HG02852 (cell line): ENCODE measurements around the gene GNG10.
A peak's percentile ranks its signal among the peaks of the same experiment; 100 is the strongest.
"Not testable (repeated sequence)": the region's sequence is repeated elsewhere in the genome, so short reads cannot be mapped to it uniquely, and the experiment has no call there.

Experiments
- ATAC-seq: cut with Tn5 transposase; IDR thresholded peaks from one replicate; pipeline ENCODE4 v1.9.1; 2021; ENCODE audit warnings: mild to moderate bottlenecking, moderate library complexity; ENCODE audit not compliant: unreplicated experiment

The GNG10 gene

GRCh38 chr9:111648066-111648465 is 13.3 kb upstream of the GNG10 start:
- no peak for ATAC-seq

- no peak for ATAC-seq
These were observed 12.4 kb upstream of the GNG10 start for GRCh38 chr9:111649016-111649415.

DNA sequence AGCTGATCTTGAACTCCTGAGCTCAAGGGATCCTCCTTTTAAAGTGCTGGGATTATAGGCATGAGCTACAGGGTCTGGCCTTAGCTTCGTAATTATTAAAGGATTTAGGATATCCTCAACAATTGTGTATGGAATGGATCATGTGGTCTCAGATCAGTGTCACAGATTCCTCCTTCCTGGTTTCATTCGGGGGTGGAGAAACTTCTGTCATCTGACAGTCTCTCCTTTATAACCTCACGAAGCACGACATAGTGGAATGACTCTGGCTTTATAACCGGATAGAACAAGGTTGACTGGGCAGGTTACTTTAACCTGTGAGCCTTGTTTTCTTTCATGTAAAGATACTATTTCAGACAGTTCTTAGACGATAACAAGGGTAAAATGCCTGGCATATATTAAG is 4.4 kb upstream of the GNG10 start:
- ATAC-seq = no peak

GRCh38 chr9:111658943-111659342 is 2.5 kb upstream of the GNG10 start:
- no peak for ATAC-seq

DNA sequence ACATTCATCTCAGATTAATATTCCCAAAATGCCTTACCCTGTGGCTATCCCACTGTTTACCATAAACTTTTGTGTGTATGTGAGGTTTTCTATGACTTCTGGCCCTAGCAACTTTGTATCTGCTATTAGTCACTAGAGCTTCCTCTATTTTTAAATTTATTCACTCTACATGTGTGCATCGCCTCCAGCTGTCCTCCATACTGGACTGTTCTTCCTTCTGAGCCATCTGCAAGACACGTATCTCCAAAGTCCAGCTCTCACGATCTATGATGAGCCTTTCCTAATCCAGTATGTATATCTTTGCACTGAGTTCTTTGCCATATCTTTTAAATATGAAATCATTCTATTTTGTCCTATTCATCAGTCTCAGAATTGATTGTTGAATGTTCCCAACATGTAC is 1.7 kb upstream of the GNG10 start:
- ATAC-seq = no peak

GRCh38 chr9:111661802-111662521 is 557 bp downstream of the GNG10 start:
- peak; percentile 36 for ATAC-seq

- no peak for ATAC-seq
These were observed 1.3 kb downstream of the GNG10 start for GRCh38 chr9:111662576-111663300.

GRCh38 chr9:111663301-111663823 is 2.0 kb downstream of the GNG10 start:
- no peak for ATAC-seq

DNA sequence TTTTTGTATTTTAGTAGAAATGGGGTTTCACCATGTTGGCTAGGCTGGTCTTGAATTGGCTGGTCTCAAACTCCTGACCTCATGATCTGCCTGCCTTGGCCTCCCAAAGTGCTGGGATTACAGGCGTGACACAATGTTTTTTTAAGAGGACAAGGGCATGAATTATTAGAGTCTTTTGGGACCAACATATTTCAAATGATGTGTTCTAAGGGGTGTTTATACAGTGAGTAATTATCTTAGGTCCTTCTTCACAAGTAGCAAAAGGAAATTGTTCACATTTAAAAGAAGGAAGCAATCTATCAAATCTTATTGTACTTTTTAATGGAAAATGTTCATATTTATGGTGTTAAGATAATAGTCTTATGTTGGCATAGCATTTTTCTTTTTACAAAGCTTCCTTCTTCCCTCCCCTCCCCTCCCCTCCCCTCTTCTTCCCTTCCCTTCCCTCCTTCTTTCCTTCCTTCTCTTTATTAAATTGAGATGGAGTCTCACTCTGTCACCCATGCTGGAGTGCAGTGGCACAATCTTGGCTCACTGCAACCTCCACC is 6.7 kb downstream of the GNG10 start:
- ATAC-seq = no peak

- ATAC-seq = not testable (repeated sequence)
These were observed 7.2 kb downstream of the GNG10 start for GRCh38 chr9:111668601-111669000.

GRCh38 chr9:111674319-111674718 is 12.9 kb downstream of the GNG10 start:
- no peak for ATAC-seq

GRCh38 chr9:111676116-111676515 is 14.7 kb downstream of the GNG10 start:
- ATAC-seq = no peak

DNA sequence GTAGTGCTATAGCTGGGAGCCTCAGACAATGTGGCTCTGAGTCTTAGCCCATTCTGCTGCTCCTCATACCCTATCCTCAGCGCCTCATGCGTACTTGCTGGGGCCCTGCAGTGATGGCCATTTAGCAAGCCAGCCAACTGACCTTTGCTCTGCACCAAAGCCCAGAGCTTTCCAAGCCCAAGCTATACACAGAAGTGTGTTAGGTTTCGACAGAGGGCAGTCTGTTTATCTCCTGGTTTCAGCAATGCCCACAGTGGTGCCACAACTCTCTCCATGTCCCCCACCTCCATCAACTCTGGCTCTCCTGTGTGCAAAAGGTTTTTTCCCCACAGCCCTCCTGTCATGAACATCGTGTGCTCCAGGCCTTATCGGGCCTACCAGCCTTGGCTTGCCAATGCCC is 16.9 kb downstream of the GNG10 start:
- no peak for ATAC-seq

DNA sequence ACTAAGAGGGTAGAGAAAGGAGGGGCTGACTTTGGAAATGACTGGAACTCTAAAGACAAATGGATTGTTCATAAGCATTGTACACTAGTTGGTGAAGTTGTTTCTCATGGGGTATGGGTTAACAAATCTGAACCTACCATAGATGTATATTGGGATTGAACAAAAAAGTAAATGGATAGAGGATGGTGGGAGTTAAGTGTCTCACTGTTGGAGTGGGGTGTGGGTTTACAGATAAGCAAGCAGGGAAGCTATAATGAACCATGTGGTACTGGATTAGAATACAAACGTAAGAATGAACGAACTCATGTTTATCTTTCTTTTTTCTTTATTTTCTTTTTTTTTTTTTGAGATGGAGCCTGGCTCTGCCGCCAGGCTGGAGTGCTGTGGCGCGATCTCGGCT is 17.8 kb downstream of the GNG10 start:
- ATAC-seq = no peak

- ATAC-seq = no peak
These were observed 22.0 kb downstream of the GNG10 start for GRCh38 chr9:111683392-111683791.

DNA sequence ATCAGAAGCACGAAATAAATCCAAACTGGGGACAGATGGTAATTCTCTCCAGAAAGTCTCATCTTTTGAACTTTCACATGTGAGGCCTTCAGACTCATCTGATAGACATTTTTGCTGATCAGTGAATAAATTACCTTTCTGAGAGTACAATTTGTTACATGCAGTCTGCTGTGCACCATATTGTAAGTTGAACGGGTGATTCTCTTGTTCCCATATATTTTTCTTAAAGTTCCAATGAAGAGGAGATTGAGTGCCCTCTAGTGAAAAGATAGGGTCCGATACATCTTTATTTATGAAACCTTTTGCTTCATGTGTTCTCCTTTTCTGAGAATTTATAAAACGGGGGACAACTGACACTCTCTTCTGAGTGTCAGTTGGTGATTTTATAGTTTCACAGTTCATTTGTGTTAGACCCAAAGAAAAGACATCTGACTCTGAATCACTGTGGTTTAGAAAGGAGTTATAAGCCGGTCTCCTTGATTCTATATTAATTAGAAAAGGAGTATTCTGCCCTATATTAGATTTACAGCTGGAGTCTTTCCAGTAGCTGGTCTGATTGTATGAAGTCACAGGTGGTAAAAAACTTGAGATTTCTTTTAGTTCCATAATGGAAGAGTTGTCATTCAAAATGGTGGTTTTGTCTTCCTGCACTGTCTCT is 30.4 kb downstream of the GNG10 start:
- no peak for ATAC-seq

DNA sequence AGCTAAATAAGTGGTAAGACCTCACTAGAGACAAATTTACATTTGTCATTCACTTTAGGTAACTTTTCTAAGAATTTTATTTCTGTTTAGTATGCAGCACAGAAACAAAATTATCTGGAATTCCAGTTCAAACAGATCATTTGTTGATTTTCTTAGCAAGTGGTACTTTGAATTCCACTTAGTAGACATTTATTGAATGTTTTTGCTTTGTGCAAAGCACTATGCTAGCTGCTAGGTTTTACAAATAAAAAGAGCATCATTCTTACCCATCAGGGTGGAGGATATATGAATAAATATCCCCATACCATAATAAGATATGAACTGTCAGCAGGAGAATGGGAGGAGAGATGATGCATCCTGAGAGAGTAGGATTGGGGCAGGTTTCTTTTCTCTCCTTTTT is 35.4 kb downstream of the GNG10 start:
- ATAC-seq = no peak

DNA sequence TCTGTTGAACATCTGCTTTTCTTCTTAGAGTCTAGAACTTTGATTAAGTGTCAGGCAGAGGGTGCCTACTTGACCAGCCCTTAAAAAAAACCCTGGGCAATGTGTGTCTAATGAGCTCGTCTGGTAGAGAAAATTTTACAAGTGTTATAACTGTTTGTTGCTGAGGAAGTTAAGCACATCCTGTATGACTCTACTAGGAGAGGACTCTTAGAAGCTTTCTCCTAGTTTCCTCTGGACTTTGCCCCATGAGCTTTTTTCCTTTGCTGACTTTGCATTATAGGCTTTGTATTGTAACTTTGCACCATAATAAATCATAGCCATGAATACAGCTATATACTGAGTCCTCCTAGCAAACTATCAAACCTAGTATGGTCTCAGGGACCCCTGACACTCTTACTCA is 39.4 kb downstream of the GNG10 start:
- no peak for ATAC-seq

DNA sequence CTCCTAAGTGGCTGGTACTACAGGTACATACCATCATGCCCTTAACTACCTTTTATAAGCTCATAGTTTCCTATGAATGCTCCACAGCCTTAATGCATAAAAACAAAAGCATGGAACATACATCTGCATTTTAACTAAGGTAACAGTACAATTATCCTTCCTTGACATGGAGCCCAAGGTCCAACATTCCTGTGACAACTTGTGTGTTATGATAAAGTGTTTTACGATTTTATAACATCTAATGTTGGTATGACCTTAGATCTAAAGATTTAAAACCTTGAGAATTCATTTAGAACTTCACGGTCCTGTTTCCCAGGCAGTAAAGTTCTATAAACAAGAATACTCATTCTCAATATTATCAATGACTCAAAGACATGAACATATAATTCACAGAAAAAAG is 43.1 kb downstream of the GNG10 start:
- ATAC-seq = no peak

GRCh38 chr9:111711548-111711947 is 50.1 kb downstream of the GNG10 start:
- no peak for ATAC-seq

DNA sequence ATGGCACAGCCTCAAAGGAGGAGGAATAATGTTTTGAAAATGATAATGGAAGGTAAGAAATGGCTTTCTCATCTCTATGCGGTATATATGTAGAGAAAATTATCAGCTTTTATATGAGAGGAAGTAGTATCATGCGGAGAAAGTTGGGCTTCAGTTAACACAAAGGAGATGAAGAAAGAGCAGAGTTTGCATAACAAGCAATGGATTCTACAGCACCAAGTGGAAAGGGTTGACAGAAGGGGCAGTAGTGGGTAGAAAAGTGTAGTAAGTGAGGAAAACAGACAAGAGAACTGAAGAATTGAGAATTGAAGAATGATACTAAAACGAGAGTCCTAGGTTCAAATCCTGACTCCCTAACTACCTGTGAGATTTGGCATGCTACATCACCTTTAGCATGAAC is 51.0 kb downstream of the GNG10 start:
- ATAC-seq = no peak

DNA sequence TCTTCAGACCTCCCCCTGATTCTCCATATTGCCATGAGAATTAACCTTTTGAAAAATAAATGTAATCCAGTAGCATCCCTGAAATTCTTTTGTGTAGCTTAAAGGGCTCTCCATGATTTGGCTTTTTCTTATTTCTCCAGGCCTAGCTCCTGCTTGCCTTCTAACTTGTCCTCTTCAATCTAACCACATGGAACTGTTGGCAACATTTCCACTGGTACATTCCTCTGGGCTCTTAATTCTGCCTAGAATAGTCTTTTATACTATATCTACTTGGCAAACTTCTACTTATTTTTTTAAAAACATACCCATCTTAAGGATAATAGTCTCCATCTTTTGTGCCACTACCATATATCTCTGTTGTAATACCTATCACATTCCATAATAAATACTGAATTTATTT is 54.1 kb downstream of the GNG10 start:
- ATAC-seq = no peak
